Measurements from ENCODE around the gene BRINP2.

BRINP2 gene

GRCh38 chr1:177301425-177302124, 130.8 kb downstream of the BRINP2 start:
- no peak overlapping the region for H3K4me3 ChIP-seq (ENCODE audit: low read depth, low read length, poor library complexity, severe bottlenecking)
- H3K9me2 ChIP-seq (ENCODE audit: low read depth, low read length): no peaks in the 10 kb centered on the region
- no peaks in the 10 kb centered on the region for H3F3A ChIP-seq (ENCODE audit: insufficient read depth, low read length)
- H3K9ac ChIP-seq (ENCODE audit: low read length): no peak overlapping the region
- no peaks in the 10 kb centered on the region for H4K20me1 ChIP-seq (ENCODE audit: insufficient read depth, low read length)
- no peaks in the 10 kb centered on the region for H3K79me2 ChIP-seq (ENCODE audit: insufficient read depth, low read length)
- no peaks in the 10 kb centered on the region for H3K9me3 ChIP-seq (ENCODE audit: low read length)
- H3K27ac ChIP-seq (ENCODE audit: low read depth, low read length, poor library complexity, severe bottlenecking): no peak overlapping the region
- no peaks in the 10 kb centered on the region for H3K36me3 ChIP-seq (ENCODE audit: insufficient read depth, low read length)
- no peaks in the 10 kb centered on the region for H3K4me1 ChIP-seq (ENCODE audit: insufficient read depth, low read length, severe bottlenecking)
- H3K4me2 ChIP-seq (ENCODE audit: low read length): no peak overlapping the region
- H3K27me3 ChIP-seq (ENCODE audit: insufficient read depth, low read length): no peaks in the 10 kb centered on the region
- H2AFZ ChIP-seq (ENCODE audit: low read length): no peak overlapping the region
- TF ChIP-seq EZH2 (IDR thresholded peaks at IDR 0.05; ENCODE audit: borderline replicate concordance, low read length) (no peak), CTCF (IDR thresholded peaks at IDR 0.05; ENCODE audit: low read length) (no peak)

- Histone ChIP-seq H3K9me3 (ENCODE audit: low read length) (no peaks in the 10 kb centered on the region), H3K4me2 (ENCODE audit: low read length) (no peak overlapping the region), H3K79me2 (ENCODE audit: insufficient read depth, low read length) (no peaks in the 10 kb centered on the region), H4K20me1 (ENCODE audit: insufficient read depth, low read length) (no peaks in the 10 kb centered on the region), H3K27me3 (ENCODE audit: insufficient read depth, low read length) (no peaks in the 10 kb centered on the region), H3F3A (ENCODE audit: insufficient read depth, low read length) (no peaks in the 10 kb centered on the region), H3K9me2 (ENCODE audit: low read depth, low read length) (no peaks in the 10 kb centered on the region), H3K4me1 (ENCODE audit: insufficient read depth, low read length, severe bottlenecking) (no peaks in the 10 kb centered on the region), H3K4me3 (ENCODE audit: low read depth, low read length, poor library complexity, severe bottlenecking) (no peak overlapping the region), H3K36me3 (ENCODE audit: insufficient read depth, low read length) (no peaks in the 10 kb centered on the region), H3K9ac (ENCODE audit: low read length) (no peak overlapping the region), H2AFZ (ENCODE audit: low read length) (no peak overlapping the region), H3K27ac (ENCODE audit: low read depth, low read length, poor library complexity, severe bottlenecking) (no peak overlapping the region)
- TF ChIP-seq EZH2 (IDR thresholded peaks at IDR 0.05; ENCODE audit: borderline replicate concordance, low read length) (no peak), CTCF (IDR thresholded peaks at IDR 0.05; ENCODE audit: low read length) (no peak)
Measured at GRCh38 chr1:177302357-177303044, 131.7 kb downstream of the BRINP2 start.

GRCh38 chr1:177305040-177306018, 134.6 kb downstream of the BRINP2 start:
- H3K4me2 ChIP-seq (ENCODE audit: low read length): no peak overlapping the region
- no peaks in the 10 kb centered on the region for H3K9me2 ChIP-seq (ENCODE audit: low read depth, low read length)
- H2AFZ ChIP-seq (ENCODE audit: low read length): no peak overlapping the region
- no peaks in the 10 kb centered on the region for H3F3A ChIP-seq (ENCODE audit: insufficient read depth, low read length)
- H3K9ac ChIP-seq (ENCODE audit: low read length): no peak overlapping the region
- TF ChIP-seq EZH2 (IDR thresholded peaks at IDR 0.05; ENCODE audit: borderline replicate concordance, low read length) (no peak), CTCF (IDR thresholded peaks at IDR 0.05; ENCODE audit: low read length) (no peak)
- no peak overlapping the region for H3K4me3 ChIP-seq (ENCODE audit: low read depth, low read length, poor library complexity, severe bottlenecking)
- no peak overlapping the region for H3K27ac ChIP-seq (ENCODE audit: low read depth, low read length, poor library complexity, severe bottlenecking)
- H3K9me3 ChIP-seq (ENCODE audit: low read length): no peaks in the 10 kb centered on the region
- no peaks in the 10 kb centered on the region for H4K20me1 ChIP-seq (ENCODE audit: insufficient read depth, low read length)
- H3K36me3 ChIP-seq (ENCODE audit: insufficient read depth, low read length): no peaks in the 10 kb centered on the region
- H3K4me1 ChIP-seq (ENCODE audit: insufficient read depth, low read length, severe bottlenecking): no peaks in the 10 kb centered on the region
- H3K79me2 ChIP-seq (ENCODE audit: insufficient read depth, low read length): no peaks in the 10 kb centered on the region
- no peaks in the 10 kb centered on the region for H3K27me3 ChIP-seq (ENCODE audit: insufficient read depth, low read length)
